H1 (cell line): ENCODE measurements around the gene PTX3. TPM values are rescaled to one million over a fixed set of nuclear protein-coding genes. Genes with fewer than 3 reads are reported as not detected.

Experiments used
- CTCF ChIA-PET: fragments of 300-600 bp; sonication (Branson Sonifier 250); formaldehyde crosslinking; loops from one replicate; lab custom pipeline; 2021; ENCODE audit not compliant: partially characterized antibody; lab: Charles Lee
- POLR2A ChIA-PET: fragments of 300-600 bp; sonication (Branson Sonifier 250); formaldehyde crosslinking; loops from one replicate; lab custom pipeline; 2021; ENCODE audit warnings: inconsistent platforms; ENCODE audit not compliant: partially characterized antibody; lab: Charles Lee
- DNase-seq, 2 experiments: peaks; one replicate each; pipeline versions ENCODE4 v3.0.0 to v3.0.0-alpha.2; 2010 to 2022; ENCODE audit warnings: low spot score in 2 of 2, low read depth in 1 of 2, mixed read lengths in 1 of 2
- FAIRE-seq: peaks from 2 replicates; lab custom pipeline; 2011; peaks lifted over from hg19 to GRCh38; lab: Jason Lieb, UNC
- H2AFZ ChIP-seq: 2 replicates; pipeline ENCODE4 v1.8.1; 2012; ENCODE audit warnings: low read length, inconsistent platforms
- H2AK5ac ChIP-seq: 2 replicates; pipeline ENCODE4 v1.6.1; 2013; ENCODE audit warnings: low read depth, low read length
- H2BK120ac ChIP-seq: replicated peaks from 2 replicates; pipeline ENCODE3; 2013; ENCODE audit warnings: low read depth, low read length, inconsistent platforms
- H2BK12ac ChIP-seq: 2 replicates; pipeline ENCODE4 v1.6.1; 2013; ENCODE audit warnings: low read depth, low read length
- H2BK15ac ChIP-seq: 2 replicates; pipeline ENCODE4 v1.6.1; 2013; ENCODE audit warnings: low read length
- H2BK20ac ChIP-seq: 2 replicates; pipeline ENCODE4 v1.6.1; 2013; ENCODE audit warnings: low read length
- H2BK5ac ChIP-seq: 2 replicates; pipeline ENCODE4 v1.6.1; 2013; ENCODE audit warnings: low read depth, low read length
- H3K14ac ChIP-seq: 2 replicates; pipeline ENCODE4 v1.6.1; 2013; ENCODE audit warnings: inconsistent platforms; ENCODE audit not compliant: insufficient read length
- H3K18ac ChIP-seq: 2 replicates; pipeline ENCODE4 v1.6.1; 2013; ENCODE audit warnings: low read length; ENCODE audit errors: extremely low read depth
- H3K23ac ChIP-seq: 2 replicates; pipeline ENCODE4 v1.6.1; 2013; ENCODE audit warnings: inconsistent platforms; ENCODE audit not compliant: insufficient read length
- H3K23me2 ChIP-seq: 2 replicates; pipeline ENCODE4 v1.6.1; 2013; ENCODE audit warnings: low read depth, low read length
- H3K27ac ChIP-seq: 2 replicates; pipeline ENCODE4 v1.6.1; 2011; ENCODE audit warnings: low read depth, low read length, inconsistent platforms
- H3K27me3 ChIP-seq, 4 experiments: replicated peaks in 1 of 4; 1 replicate in 1 of 4; 2 replicates in 3 of 4; pipeline versions ENCODE4 v1.6.1 to v1.8.1; 2011 to 2013; ENCODE audit warnings: low read length in 3 of 4, mild to moderate bottlenecking in 3 of 4, inconsistent platforms in 2 of 4, mixed read lengths in 2 of 4, moderate library complexity in 1 of 4; ENCODE audit not compliant: control insufficient read depth in 3 of 4, insufficient read depth in 3 of 4; ENCODE audit errors: extremely low read depth in 1 of 4
- H3K36me3 ChIP-seq, 4 experiments: 2 replicates each; pipeline versions ENCODE4 v1.6.1 to v1.8.1; 2011 to 2013; ENCODE audit warnings: mild to moderate bottlenecking in 4 of 4, low read length in 3 of 4, moderate library complexity in 2 of 4, control low read depth in 1 of 4, inconsistent platforms in 1 of 4; ENCODE audit not compliant: insufficient read depth in 4 of 4, control insufficient read depth in 2 of 4
- H3K4ac ChIP-seq: replicated peaks from 2 replicates; pipeline ENCODE3; 2013; ENCODE audit warnings: low read length, low read depth, mixed read lengths, inconsistent platforms; ENCODE audit not compliant: insufficient read length
- H3K4me1 ChIP-seq, 4 experiments: replicated peaks in 1 of 4; 1 replicate in 1 of 4; 2 replicates in 3 of 4; pipeline versions ENCODE4 v1.6.1 to v1.8.1; 2011 to 2013; ENCODE audit warnings: low read length in 3 of 4, inconsistent platforms in 2 of 4, mixed read lengths in 1 of 4; ENCODE audit not compliant: insufficient read depth in 4 of 4, control insufficient read depth in 3 of 4
- H3K4me2 ChIP-seq, 2 experiments: 2 replicates each; pipeline versions ENCODE4 v1.6.1 to v1.8.1; 2011 to 2013; ENCODE audit warnings: low read depth in 2 of 2, low read length in 2 of 2, control low read depth in 1 of 2, inconsistent platforms in 1 of 2, mild to moderate bottlenecking in 1 of 2; ENCODE audit not compliant: insufficient read depth in 1 of 2
- H3K4me3 ChIP-seq, 4 experiments: fragments of 200-600, 300-600 bp in 1 of 4; sonication (generic), shearing (Covaris generic), sonication (Bioruptor Twin) in 1 of 4; 2 replicates each; pipeline versions ENCODE4 v1.5.1 to v1.8.1; 2011 to 2016; ENCODE audit warnings: low read length in 4 of 4, low read depth in 3 of 4, control low read depth in 2 of 4, inconsistent platforms in 2 of 4, mild to moderate bottlenecking in 2 of 4, mixed read lengths in 1 of 4, moderate library complexity in 1 of 4; ENCODE audit not compliant: insufficient read depth in 2 of 4; ENCODE audit errors: extremely low read depth in 1 of 4
- H3K56ac ChIP-seq: replicated peaks from 2 replicates; pipeline ENCODE3; 2013; ENCODE audit warnings: low read depth, mild to moderate bottlenecking, mixed read lengths, low read length, inconsistent platforms; ENCODE audit not compliant: insufficient read length
- H3K79me1 ChIP-seq: 2 replicates; pipeline ENCODE4 v1.6.1; 2013; ENCODE audit warnings: low read depth, low read length, control low read depth
- H3K79me2 ChIP-seq, 2 experiments: 2 replicates each; pipeline versions ENCODE4 v1.6.1 to v1.8.1; 2012 to 2013; ENCODE audit warnings: low read length in 2 of 2, mild to moderate bottlenecking in 2 of 2, inconsistent platforms in 1 of 2; ENCODE audit not compliant: insufficient read depth in 2 of 2, control insufficient read depth in 1 of 2
- H3K9ac ChIP-seq, 4 experiments: replicated peaks in 1 of 4; 1 replicate in 1 of 4; 2 replicates in 3 of 4; pipeline versions ENCODE4 v1.6.1 to v1.8.1; 2011 to 2013; ENCODE audit warnings: low read depth in 3 of 4, low read length in 3 of 4, control low read depth in 2 of 4, mild to moderate bottlenecking in 2 of 4, moderate library complexity in 2 of 4, inconsistent platforms in 1 of 4; ENCODE audit errors: extremely low read depth in 1 of 4
- H3K9me3 ChIP-seq, 2 experiments: 2 replicates each; pipeline versions ENCODE4 v1.6.1 to v1.8.1; 2012 to 2013; ENCODE audit warnings: mild to moderate bottlenecking in 2 of 2, moderate library complexity in 2 of 2, control low read depth in 1 of 2, inconsistent platforms in 1 of 2, low read depth in 1 of 2, low read length in 1 of 2, mixed read lengths in 1 of 2; ENCODE audit not compliant: insufficient read depth in 2 of 2
- H4K20me1 ChIP-seq, 2 experiments: replicated peaks in 1 of 2; 2 replicates each; pipeline versions ENCODE3 to v1.8.1; 2011 to 2013; ENCODE audit warnings: inconsistent platforms in 2 of 2, low read length in 2 of 2, mild to moderate bottlenecking in 1 of 2; ENCODE audit not compliant: insufficient read depth in 2 of 2, control insufficient read depth in 1 of 2
- H4K5ac ChIP-seq: 2 replicates; pipeline ENCODE4 v1.6.1; 2013; ENCODE audit warnings: low read length, low read depth, mixed read lengths, inconsistent platforms; ENCODE audit not compliant: insufficient read length
- H4K8ac ChIP-seq: 2 replicates; pipeline ENCODE4 v1.8.0; 2013; ENCODE audit warnings: mild to moderate bottlenecking, moderate library complexity, low read length, inconsistent platforms; ENCODE audit not compliant: insufficient read depth; ENCODE audit errors: extremely low read depth
- H4K91ac ChIP-seq: replicated peaks from 2 replicates; pipeline ENCODE3; 2013; ENCODE audit warnings: low read length, mixed read lengths, inconsistent platforms; ENCODE audit not compliant: insufficient read length
- ATF3 ChIP-seq: IDR thresholded peaks from 2 replicates; pipeline ENCODE4 v1.6.1; 2011; ENCODE audit warnings: low read depth, mild to moderate bottlenecking, low read length; ENCODE audit not compliant: insufficient read depth
- KDM5A ChIP-seq: fragments of 200-600 bp; IDR thresholded peaks from 2 replicates; pipeline ENCODE4 v1.7.1; 2012; ENCODE audit warnings: mild to moderate bottlenecking, low read length, inconsistent platforms, mixed read lengths
- NANOG ChIP-seq: IDR thresholded peaks from 2 replicates; pipeline ENCODE4 v1.6.1; 2011; ENCODE audit warnings: low read length, low read depth, mild to moderate bottlenecking, inconsistent platforms; ENCODE audit not compliant: insufficient read depth, poor library complexity, severe bottlenecking
- RBBP5 ChIP-seq: IDR thresholded peaks from 2 replicates; pipeline ENCODE4 v1.7.1; 2012; ENCODE audit warnings: low read depth, mild to moderate bottlenecking, inconsistent platforms, low read length, moderate library complexity, borderline replicate concordance
- RNF2 ChIP-seq: fragments of 200-900, 300-1000 bp; sonication (generic); IDR thresholded peaks from 2 replicates; pipeline ENCODE4 v1.7.1; 2016; ENCODE audit warnings: borderline replicate concordance, low read depth, mild to moderate bottlenecking, antibody characterized with exemption, low read length; ENCODE audit not compliant: poor library complexity, severe bottlenecking; ENCODE audit errors: missing control alignments
- SAP30 ChIP-seq: fragments of 300-600 bp; sonication (generic); IDR thresholded peaks from 2 replicates; pipeline ENCODE4 v1.7.1; 2012; ENCODE audit warnings: low read length, moderate library complexity, mild to moderate bottlenecking, inconsistent platforms; ENCODE audit not compliant: insufficient read depth, insufficient replicate concordance
- SIN3A ChIP-seq, 2 experiments: IDR thresholded peaks in 1 of 2; conservative IDR thresholded peaks in 1 of 2; 2 replicates each; pipeline ENCODE4 v1.6.1; 2011 to 2012; ENCODE audit warnings: low read length in 2 of 2, improper control_type of control experiment in 1 of 2, low read depth in 1 of 2, mild to moderate bottlenecking in 1 of 2
- SIRT6 ChIP-seq: IDR thresholded peaks from one replicate; pipeline ENCODE4 v1.7.1; 2012; ENCODE audit warnings: low read length, inconsistent platforms
- WGBS, 2 experiments: shearing (Covaris generic) in 1 of 2; methylation state at CpG; one replicate each; pipeline versions ENCODE4 v1.1.6 to v1.1.7; 2013 to 2015; ENCODE audit warnings: low lambda C conversion rate in 2 of 2, mixed read lengths in 2 of 2, inconsistent platforms in 1 of 2, low coverage in 1 of 2, missing lambda C conversion rate in 1 of 2; ENCODE audit not compliant: insufficient replicate concordance in 2 of 2, insufficient coverage in 1 of 2, insufficient read length in 1 of 2; ENCODE audit errors: extremely low coverage in 1 of 2, missing lambda C conversion rate in 1 of 2; 5-methylcytosine and 5-hydroxymethylcytosine counted together
- polyA plus RNA-seq, 7 experiments: library from polyadenylated mRNA; depleted of rRNA in 3 of 7; stranded (reverse) in 5 of 7; unstranded in 2 of 7; fragments of >200 nt in 5 of 7; fragments of 200-250 nt in 2 of 7; gene quantifications; 1 replicate in 5 of 7; 2 replicates in 1 of 7; 4 replicates in 1 of 7; pipeline versions ENCODE4 v1.2.1 to v1.2.3, GENCODE V29; 2011 to 2013; ENCODE audit warnings: missing spikeins in 2 of 7, mixed read lengths in 2 of 7
- total RNA-seq: library from RNA; stranded (reverse); fragmentation: NEBNext Ultra II Directional; extraction: Animal tissue kit (Norgen Biotek cat#: 25700); gene quantifications from 2 replicates; pipeline ENCODE4 v1.2.1, GENCODE V29; 2021
- TF ChIP-seq, protein P1 (sequence below): IDR thresholded peaks from 2 replicates; pipeline ENCODE4 v1.6.1; 2011; ENCODE audit warnings: low read length, improper control_type of control experiment

The PTX3 gene
- total and polyA plus RNA-seq, 2 of the 8 experiments (the other 6 are each of a cell fraction or from before 2014, with no cell fraction given), result 1.2 to 1.7 TPM

DNA sequence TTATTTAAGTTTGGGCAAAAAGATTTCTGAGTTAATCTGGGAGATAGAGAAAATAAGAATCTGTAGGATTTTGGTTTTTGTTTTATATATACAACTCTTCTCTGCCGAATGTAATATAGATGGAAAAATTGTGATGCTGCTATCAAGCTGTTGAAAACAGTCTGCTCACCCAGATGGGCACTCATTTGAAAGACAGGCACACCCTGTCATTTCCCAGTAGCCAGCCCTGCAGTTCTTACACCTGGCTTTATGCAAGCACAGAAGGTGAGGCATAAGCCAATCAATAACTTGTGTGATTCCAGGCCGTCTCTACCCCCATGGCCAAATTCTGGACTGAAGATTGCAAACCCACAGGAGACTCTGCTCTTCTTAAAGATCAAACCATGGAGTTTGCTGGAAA, 27.1 kb upstream of the PTX3 start:
- Histone ChIP-seq H4K20me1 (no peaks in the 10 kb centered on the region), H3K36me3 (no peaks in the 10 kb centered on the region), H3K79me2 (no peaks in the 10 kb centered on the region), H2BK5ac (no peak overlapping the region), H2BK15ac (no peak overlapping the region), H3K18ac (no peak overlapping the region), H2BK120ac (no peak overlapping the region), H3K4me2 (no peak overlapping the region), H2AFZ (no peak overlapping the region), H3K23ac (no peak overlapping the region), H4K91ac (no peak overlapping the region), H3K56ac (no peak overlapping the region), H3K14ac (no peak overlapping the region), H3K23me2 (no peaks in the 10 kb centered on the region), H2BK12ac (no peak overlapping the region), H3K4me1 (peaks cover 0 to 9% (median 0%) of the 10 kb centered on the region in 4 experiments; a peak in 2 of 7 replicates), H2AK5ac (no peak overlapping the region), H3K4ac (no peak overlapping the region), H3K27ac (no peak overlapping the region), H4K5ac (no peak overlapping the region), H3K9me3 (no peaks in the 10 kb centered on the region), H4K8ac (no peak overlapping the region), H2BK20ac (no peak overlapping the region), H3K9ac (no peak overlapping the region), H3K79me1 (no peaks in the 10 kb centered on the region), H3K4me3 (no peak overlapping the region), H3K27me3 (no peaks in the 10 kb centered on the region)
- ChIA-PET CTCF (no interaction called here), POLR2A (interaction anchor here (0.6 kb wide), 1 partner anchor 26 kb away, joined by 3 read pairs; no protein-coding TSS in a partner anchor)
- 90% methylated on average over 2 of the region's 2 CpGs; no CpG with 5 or more reads in 1 of the 2 experiments for WGBS, 2 experiments
- FAIRE-seq (no peak), DNase-seq (no peak)
- TF ChIP-seq SIRT6 (no peak), SAP30 (no peak), RBBP5 (no peak), NANOG (no peak), RNF2 (no peak), KDM5A (no peak), SIN3A (conservative IDR thresholded peaks at IDR 0.05 in 1 of 2, IDR thresholded peaks at IDR 0.05 in 1 of 2; ENCODE audit: low read depth in 1 of 2, low read length in 2 of 2) (no peak), ATF3 (no peak)
- TF ChIP-seq, protein P1, sequence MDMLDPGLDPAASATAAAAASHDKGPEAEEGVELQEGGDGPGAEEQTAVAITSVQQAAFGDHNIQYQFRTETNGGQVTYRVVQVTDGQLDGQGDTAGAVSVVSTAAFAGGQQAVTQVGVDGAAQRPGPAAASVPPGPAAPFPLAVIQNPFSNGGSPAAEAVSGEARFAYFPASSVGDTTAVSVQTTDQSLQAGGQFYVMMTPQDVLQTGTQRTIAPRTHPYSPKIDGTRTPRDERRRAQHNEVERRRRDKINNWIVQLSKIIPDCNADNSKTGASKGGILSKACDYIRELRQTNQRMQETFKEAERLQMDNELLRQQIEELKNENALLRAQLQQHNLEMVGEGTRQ, result no peak
